ENCODE measurements around the gene UGT2A2.

The UGT2A2 gene

GRCh38 chr4:69576251-69576877, 63.1 kb downstream of the UGT2A2 start:
- H3K4me3 ChIP-seq (ENCODE audit: insufficient read depth, low read length, poor library complexity, severe bottlenecking): no peak overlapping the region
- H3K36me3 ChIP-seq (ENCODE audit: low read length): no peaks in the 10 kb centered on the region
- H3K79me2 ChIP-seq (ENCODE audit: insufficient read depth, low read length): no peaks in the 10 kb centered on the region
- no peaks in the 10 kb centered on the region for H3K9me2 ChIP-seq (replicated peaks; ENCODE audit: insufficient read depth, low read length)
- no peaks in the 10 kb centered on the region for H3K9me3 ChIP-seq (ENCODE audit: insufficient read depth, low read length)
- no peak overlapping the region for H3K27ac ChIP-seq (ENCODE audit: low read depth, low read length)
- H4K20me1 ChIP-seq (ENCODE audit: low read depth, low read length): no peaks in the 10 kb centered on the region
- no peak overlapping the region for H3K4me2 ChIP-seq (ENCODE audit: low read depth, low read length, poor library complexity, severe bottlenecking)
- no peaks in the 10 kb centered on the region for H3K27me3 ChIP-seq (ENCODE audit: low read length)
- H2AFZ ChIP-seq (ENCODE audit: low read depth, low read length, severe bottlenecking): no peak overlapping the region
- TF ChIP-seq EZH2phosphoT487 (conservative IDR thresholded peaks at IDR 0.05; ENCODE audit: low read length): no peak
- no peak for TF ChIP-seq CTCF (IDR thresholded peaks at IDR 0.05; ENCODE audit: insufficient read depth, low read length, poor library complexity, severe bottlenecking)
- no peak overlapping the region for H3K9ac ChIP-seq (ENCODE audit: low read length)
- no peaks in the 10 kb centered on the region for H3F3A ChIP-seq (ENCODE audit: insufficient read depth)

- Histone ChIP-seq H3F3A (ENCODE audit: insufficient read depth) (no peaks in the 10 kb centered on the region), H2AFZ (ENCODE audit: low read depth, low read length, severe bottlenecking) (no peak overlapping the region), H3K27me3 (ENCODE audit: low read length) (no peaks in the 10 kb centered on the region), H3K9ac (ENCODE audit: low read length) (no peak overlapping the region), H3K27ac (ENCODE audit: low read depth, low read length) (no peak overlapping the region), H3K9me2 (replicated peaks; ENCODE audit: insufficient read depth, low read length) (no peaks in the 10 kb centered on the region), H3K79me2 (ENCODE audit: insufficient read depth, low read length) (no peaks in the 10 kb centered on the region), H4K20me1 (ENCODE audit: low read depth, low read length) (no peaks in the 10 kb centered on the region), H3K4me2 (ENCODE audit: low read depth, low read length, poor library complexity, severe bottlenecking) (no peak overlapping the region), H3K36me3 (ENCODE audit: low read length) (no peaks in the 10 kb centered on the region), H3K4me3 (ENCODE audit: insufficient read depth, low read length, poor library complexity, severe bottlenecking) (no peak overlapping the region), H3K9me3 (ENCODE audit: insufficient read depth, low read length) (no peaks in the 10 kb centered on the region)
- TF ChIP-seq EZH2phosphoT487 (conservative IDR thresholded peaks at IDR 0.05; ENCODE audit: low read length) (no peak), CTCF (IDR thresholded peaks at IDR 0.05; ENCODE audit: insufficient read depth, low read length, poor library complexity, severe bottlenecking) (no peak)
Measured at GRCh38 chr4:69568787-69569186, 70.7 kb downstream of the UGT2A2 start.

- Histone ChIP-seq H3K4me3 (ENCODE audit: insufficient read depth, low read length, poor library complexity, severe bottlenecking) (no peak overlapping the region), H3F3A (ENCODE audit: insufficient read depth) (no peaks in the 10 kb centered on the region), H3K27me3 (ENCODE audit: low read length) (no peaks in the 10 kb centered on the region), H4K20me1 (ENCODE audit: low read depth, low read length) (no peaks in the 10 kb centered on the region), H2AFZ (ENCODE audit: low read depth, low read length, severe bottlenecking) (no peak overlapping the region), H3K27ac (ENCODE audit: low read depth, low read length) (no peak overlapping the region), H3K4me2 (ENCODE audit: low read depth, low read length, poor library complexity, severe bottlenecking) (no peak overlapping the region), H3K79me2 (ENCODE audit: insufficient read depth, low read length) (no peaks in the 10 kb centered on the region), H3K9me3 (ENCODE audit: insufficient read depth, low read length) (no peaks in the 10 kb centered on the region), H3K36me3 (ENCODE audit: low read length) (no peaks in the 10 kb centered on the region), H3K9me2 (replicated peaks; ENCODE audit: insufficient read depth, low read length) (no peaks in the 10 kb centered on the region), H3K9ac (ENCODE audit: low read length) (no peak overlapping the region)
- TF ChIP-seq EZH2phosphoT487 (conservative IDR thresholded peaks at IDR 0.05; ENCODE audit: low read length) (no peak), CTCF (IDR thresholded peaks at IDR 0.05; ENCODE audit: insufficient read depth, low read length, poor library complexity, severe bottlenecking) (no peak)
Measured at GRCh38 chr4:69563424-69563823, 76.0 kb downstream of the UGT2A2 start.

All from SU-DHL-6 (cell line).